ENCODE results near the gene LRRC46. TPM values are rescaled to one million over a fixed set of nuclear protein-coding genes. Genes with fewer than 3 reads are reported as not detected.
A peak's percentile ranks its signal among the peaks of the same experiment; 100 is the strongest.

LRRC46 gene
- total and polyA plus RNA-seq, 2 experiments from 2014 or later, result 0.95 TPM; not detected in 1

DNA sequence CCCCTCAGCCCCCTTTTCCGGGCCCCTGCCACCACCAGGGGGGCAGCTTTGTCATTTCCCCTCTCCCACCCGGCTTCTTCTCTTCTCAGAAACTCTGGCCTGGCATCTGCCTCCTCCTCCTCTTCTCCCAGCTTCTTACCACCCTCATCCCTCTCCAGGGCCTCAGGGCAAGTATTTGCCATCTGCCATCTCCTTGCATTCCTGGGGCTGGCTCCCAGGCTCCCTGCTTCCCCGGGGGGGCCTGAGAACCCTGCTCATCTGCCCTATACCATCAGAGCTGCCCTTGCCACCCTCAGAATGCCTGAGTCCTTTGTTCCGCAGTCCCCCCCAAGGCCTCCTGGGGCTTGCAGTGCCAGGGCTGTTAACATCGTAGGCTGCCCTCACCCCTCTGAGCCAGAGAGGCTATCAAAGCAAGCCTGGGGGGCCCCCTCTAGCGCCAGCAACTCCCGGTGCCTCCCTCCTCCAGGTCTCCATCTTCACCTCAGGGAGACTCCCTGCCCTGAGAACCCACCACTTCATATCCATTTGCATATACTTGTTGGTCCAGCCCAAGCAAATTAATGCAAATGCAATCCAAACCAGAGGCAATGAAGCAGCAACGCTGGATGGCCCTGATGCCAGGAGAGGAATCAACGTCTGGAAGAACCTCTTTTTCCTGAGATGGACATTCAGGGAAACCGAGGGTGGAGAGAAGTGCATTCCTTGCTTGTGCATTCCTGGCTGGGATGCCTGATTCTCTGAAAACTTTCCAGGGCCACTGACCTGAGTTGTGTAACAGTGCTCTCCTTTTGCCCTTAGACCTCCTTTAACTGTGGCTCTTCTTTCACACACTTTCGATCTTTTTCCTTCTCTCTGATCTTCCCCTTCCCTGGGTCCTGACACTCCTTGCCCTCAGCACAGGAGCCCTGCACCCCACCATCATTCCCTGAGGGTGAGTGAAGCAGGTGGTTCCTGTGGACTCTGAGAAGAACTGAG lies 43.8 kb downstream of the LRRC46 start:
- H3K4me2 ChIP-seq (ENCODE audit: unreplicated experiment), result no peak overlapping the region
- peaks cover 23% of the 10 kb centered on the region for H3K27me3 ChIP-seq (replicated peaks; ENCODE audit: insufficient read depth)
- no peak for TF ChIP-seq EZH2 (IDR thresholded peaks at IDR 0.05; ENCODE audit: insufficient read depth, poor library complexity, severe bottlenecking)
- no peak for TF ChIP-seq EZH2phosphoT487 (IDR thresholded peaks at IDR 0.05; ENCODE audit: insufficient read depth, low read depth)
- H3F3A ChIP-seq (ENCODE audit: insufficient read depth), result peaks cover 11% of the 10 kb centered on the region
- DNase-seq, result no peak
- H3K9me3 ChIP-seq (ENCODE audit: low read depth), result no peaks in the 10 kb centered on the region
- no peaks in the 10 kb centered on the region for H3K79me2 ChIP-seq (ENCODE audit: insufficient read depth)
- H3K4me3 ChIP-seq, result no peak overlapping the region
- H3K36me3 ChIP-seq (ENCODE audit: low read depth), result no peaks in the 10 kb centered on the region
- no peak overlapping the region for H2AFZ ChIP-seq
- peaks cover 28% of the 10 kb centered on the region for H3K4me1 ChIP-seq (ENCODE audit: insufficient read depth)
- no peaks in the 10 kb centered on the region for H4K20me1 ChIP-seq (ENCODE audit: insufficient read depth)
- WGBS, 2 experiments (ENCODE audit: low coverage in 1 of 2, low lambda C conversion rate in 2 of 2, missing lambda C conversion rate in 2 of 2), result 54 to 56% methylated on average over 11 of the region's 11 CpGs
- H3K9me2 ChIP-seq (ENCODE audit: insufficient read depth), result no peaks in the 10 kb centered on the region
- H3K27ac ChIP-seq, result no peak overlapping the region
- in situ Hi-C loops (cut with MboI), result no loop called here
- H3K9ac ChIP-seq, result no peak overlapping the region

DNA sequence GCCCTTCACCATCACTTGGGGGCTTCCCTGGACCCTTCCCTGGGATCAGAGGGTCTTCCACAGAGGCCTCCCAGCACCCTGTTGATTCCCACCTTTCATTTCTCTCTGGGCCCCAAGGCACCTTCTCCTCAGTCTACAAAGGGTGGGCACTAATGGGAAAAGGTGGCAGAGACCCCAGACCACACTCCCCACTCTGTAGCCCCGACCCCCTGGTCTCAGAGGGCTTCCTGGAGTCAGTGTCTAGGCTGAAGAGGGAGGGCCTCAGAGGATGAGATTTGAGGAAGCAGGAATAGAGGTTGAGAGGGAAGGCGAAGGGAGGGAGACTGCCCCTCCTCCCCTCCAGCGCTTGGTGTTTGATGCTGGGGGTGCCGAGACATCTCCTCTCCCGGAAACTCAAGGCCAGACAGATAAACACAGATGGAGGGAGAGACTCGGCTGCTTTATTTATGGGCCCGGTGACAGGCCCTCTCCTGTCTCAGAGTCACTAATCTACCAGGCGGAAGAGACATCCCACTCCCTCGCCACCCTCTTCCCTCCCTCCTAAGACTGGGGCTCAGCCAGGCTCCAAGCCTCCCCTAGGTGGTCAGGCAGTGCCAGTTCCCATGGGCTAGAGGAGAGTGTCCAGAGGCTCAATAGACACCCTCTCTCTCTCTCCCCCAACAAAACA lies 46.0 kb downstream of the LRRC46 start:
- in situ Hi-C loops (cut with MboI), result no loop called here
- DNase-seq, result no peak
- no peak overlapping the region for H3K4me2 ChIP-seq (ENCODE audit: unreplicated experiment)
- H3K36me3 ChIP-seq (ENCODE audit: low read depth), result no peaks in the 10 kb centered on the region
- H3K4me1 ChIP-seq (ENCODE audit: insufficient read depth), result peaks cover 30% of the 10 kb centered on the region
- H3K27ac ChIP-seq, result no peak overlapping the region
- no peaks in the 10 kb centered on the region for H3K79me2 ChIP-seq (ENCODE audit: insufficient read depth)
- H4K20me1 ChIP-seq (ENCODE audit: insufficient read depth), result no peaks in the 10 kb centered on the region
- peaks cover 19% of the 10 kb centered on the region for H3F3A ChIP-seq (ENCODE audit: insufficient read depth)
- H2AFZ ChIP-seq, result no peak overlapping the region
- TF ChIP-seq EZH2 (IDR thresholded peaks at IDR 0.05; ENCODE audit: insufficient read depth, poor library complexity, severe bottlenecking) (no peak), EZH2phosphoT487 (IDR thresholded peaks at IDR 0.05; ENCODE audit: insufficient read depth, low read depth) (no peak)
- no peaks in the 10 kb centered on the region for H3K9me3 ChIP-seq (ENCODE audit: low read depth)
- H3K9ac ChIP-seq, result no peak overlapping the region
- no peaks in the 10 kb centered on the region for H3K9me2 ChIP-seq (ENCODE audit: insufficient read depth)
- 0 out of 2 replicates have a peak, but pooled peaks cover 6% of the 10 kb centered on the region for H3K27me3 ChIP-seq (replicated peaks; ENCODE audit: insufficient read depth)
- H3K4me3 ChIP-seq, result no peak overlapping the region
- WGBS, 2 experiments (ENCODE audit: low coverage in 1 of 2, low lambda C conversion rate in 2 of 2, missing lambda C conversion rate in 2 of 2), result 62 to 69% methylated on average over 8 to 9 of the region's 9 CpGs

DNA sequence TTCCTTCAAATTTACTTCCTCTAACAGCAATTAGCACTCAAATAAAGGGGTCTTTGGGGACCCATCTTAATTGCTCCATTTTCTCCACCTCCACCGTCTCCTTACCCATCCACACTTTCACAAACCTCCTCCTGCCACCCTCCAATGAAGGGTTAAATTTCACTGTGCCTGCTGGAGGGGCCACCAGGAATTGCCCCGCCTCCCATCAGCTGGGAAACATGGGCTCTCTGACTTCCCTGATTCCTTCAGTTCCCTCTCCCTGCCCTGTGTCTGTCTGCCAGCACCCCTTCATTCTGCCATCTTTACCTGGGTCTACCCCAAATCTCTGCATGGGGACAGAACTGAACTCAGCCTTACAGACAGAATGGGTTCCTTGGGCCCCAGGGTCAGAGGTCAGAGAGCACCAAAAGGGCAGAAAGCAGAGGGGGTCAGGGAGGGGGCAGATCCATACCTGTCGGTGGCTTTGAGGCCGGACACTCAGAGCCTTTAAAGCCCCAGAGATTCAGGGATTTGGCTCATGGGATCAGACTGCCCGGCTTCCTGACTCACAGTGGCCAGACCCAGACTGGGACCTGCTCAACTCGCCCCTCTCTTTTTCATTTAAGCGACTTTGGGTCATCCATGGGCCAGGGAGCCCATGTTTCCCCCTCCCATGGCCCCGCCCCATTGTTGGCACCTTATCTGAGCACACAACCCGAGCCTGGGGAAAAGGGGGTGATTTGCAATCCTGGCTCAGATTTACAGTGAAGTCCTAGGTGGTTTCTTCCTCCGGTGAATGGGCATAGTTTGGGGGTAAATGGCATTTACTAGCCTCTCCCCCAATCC lies 46.9 kb downstream of the LRRC46 start:
- Histone ChIP-seq H3K79me2 (ENCODE audit: insufficient read depth) (no peaks in the 10 kb centered on the region), H2AFZ (peak overlapping the region; percentile 46; the same call in 1 of the 2 replicates), H3K9me2 (ENCODE audit: insufficient read depth) (no peaks in the 10 kb centered on the region), H3K4me1 (ENCODE audit: insufficient read depth) (peaks cover 30% of the 10 kb centered on the region), H3K27me3 (replicated peaks; ENCODE audit: insufficient read depth) (no peaks in the 10 kb centered on the region), H3F3A (ENCODE audit: insufficient read depth) (peaks cover 23% of the 10 kb centered on the region), H3K27ac (peak overlapping the region; percentile 54), H3K4me2 (ENCODE audit: unreplicated experiment) (peak overlapping the region; percentile 66), H3K9me3 (ENCODE audit: low read depth) (no peaks in the 10 kb centered on the region), H4K20me1 (ENCODE audit: insufficient read depth) (no peaks in the 10 kb centered on the region), H3K9ac (0 out of 2 replicates have a peak overlapping the region, but pooled peaks have one; percentile 14), H3K36me3 (ENCODE audit: low read depth) (no peaks in the 10 kb centered on the region), H3K4me3 (no peak overlapping the region)
- in situ Hi-C loops (cut with MboI), result no loop called here
- DNase-seq, result peak; percentile 66
- no peak for TF ChIP-seq EZH2 (IDR thresholded peaks at IDR 0.05; ENCODE audit: insufficient read depth, poor library complexity, severe bottlenecking)
- no peak for TF ChIP-seq EZH2phosphoT487 (IDR thresholded peaks at IDR 0.05; ENCODE audit: insufficient read depth, low read depth)
- WGBS, 2 experiments (ENCODE audit: low coverage in 1 of 2, low lambda C conversion rate in 2 of 2, missing lambda C conversion rate in 2 of 2), result 32 to 35% methylated on average over 10 of the region's 10 CpGs
